ENCODE measurements around the gene PIM1.

PIM1 gene

GRCh38 chr6:37146735-37147157 lies 23.2 kb upstream of the PIM1 start:
- no peak for TF ChIP-seq CTCF (IDR thresholded peaks at IDR 0.05; ENCODE audit: insufficient read depth, low read depth, low read length, missing control alignments)
- H3K4me3 ChIP-seq (ENCODE audit: low read length) = no peak overlapping the region
- DNase-seq (ENCODE audit: low read depth) = no peak

- DNase-seq (ENCODE audit: low read depth) = no peak
- H3K4me3 ChIP-seq (ENCODE audit: low read length) = no peak overlapping the region
- no peak for TF ChIP-seq CTCF (IDR thresholded peaks at IDR 0.05; ENCODE audit: insufficient read depth, low read depth, low read length, missing control alignments)
These were observed 20.2 kb upstream of the PIM1 start for GRCh38 chr6:37149745-37150144.

GRCh38 chr6:37150314-37150713 lies 19.6 kb upstream of the PIM1 start:
- TF ChIP-seq CTCF (IDR thresholded peaks at IDR 0.05; ENCODE audit: insufficient read depth, low read depth, low read length, missing control alignments) = no peak
- no peak for DNase-seq (ENCODE audit: low read depth)
- H3K4me3 ChIP-seq (ENCODE audit: low read length) = no peak overlapping the region

- no peak overlapping the region for H3K4me3 ChIP-seq (ENCODE audit: low read length)
- TF ChIP-seq CTCF (IDR thresholded peaks at IDR 0.05; ENCODE audit: insufficient read depth, low read depth, low read length, missing control alignments) = no peak
- no peak for DNase-seq (ENCODE audit: low read depth)
These were observed 14.3 kb upstream of the PIM1 start for GRCh38 chr6:37155394-37156312.

- no peak overlapping the region for H3K4me3 ChIP-seq (ENCODE audit: low read length)
- DNase-seq (ENCODE audit: low read depth) = no peak
- no peak for TF ChIP-seq CTCF (IDR thresholded peaks at IDR 0.05; ENCODE audit: insufficient read depth, low read depth, low read length, missing control alignments)
These were observed 11.4 kb upstream of the PIM1 start for GRCh38 chr6:37158508-37158907.

GRCh38 chr6:37160922-37161778 lies 8.8 kb upstream of the PIM1 start:
- H3K4me3 ChIP-seq (ENCODE audit: low read length) = no peak overlapping the region
- no peak for DNase-seq (ENCODE audit: low read depth)
- TF ChIP-seq CTCF (IDR thresholded peaks at IDR 0.05; ENCODE audit: insufficient read depth, low read depth, low read length, missing control alignments) = no peak

All from epithelial cell of esophagus (primary cell).